ENCODE data around the gene TUBA4A. TPM values are rescaled to one million over a fixed set of nuclear protein-coding genes. Genes with fewer than 3 reads are reported as not detected.
"Not testable (repeated sequence)": the region's sequence is repeated elsewhere in the genome, so short reads cannot be mapped to it uniquely, and the experiment has no call there.

The TUBA4A gene
- total RNA-seq, 1 donor = 108 TPM

DNA sequence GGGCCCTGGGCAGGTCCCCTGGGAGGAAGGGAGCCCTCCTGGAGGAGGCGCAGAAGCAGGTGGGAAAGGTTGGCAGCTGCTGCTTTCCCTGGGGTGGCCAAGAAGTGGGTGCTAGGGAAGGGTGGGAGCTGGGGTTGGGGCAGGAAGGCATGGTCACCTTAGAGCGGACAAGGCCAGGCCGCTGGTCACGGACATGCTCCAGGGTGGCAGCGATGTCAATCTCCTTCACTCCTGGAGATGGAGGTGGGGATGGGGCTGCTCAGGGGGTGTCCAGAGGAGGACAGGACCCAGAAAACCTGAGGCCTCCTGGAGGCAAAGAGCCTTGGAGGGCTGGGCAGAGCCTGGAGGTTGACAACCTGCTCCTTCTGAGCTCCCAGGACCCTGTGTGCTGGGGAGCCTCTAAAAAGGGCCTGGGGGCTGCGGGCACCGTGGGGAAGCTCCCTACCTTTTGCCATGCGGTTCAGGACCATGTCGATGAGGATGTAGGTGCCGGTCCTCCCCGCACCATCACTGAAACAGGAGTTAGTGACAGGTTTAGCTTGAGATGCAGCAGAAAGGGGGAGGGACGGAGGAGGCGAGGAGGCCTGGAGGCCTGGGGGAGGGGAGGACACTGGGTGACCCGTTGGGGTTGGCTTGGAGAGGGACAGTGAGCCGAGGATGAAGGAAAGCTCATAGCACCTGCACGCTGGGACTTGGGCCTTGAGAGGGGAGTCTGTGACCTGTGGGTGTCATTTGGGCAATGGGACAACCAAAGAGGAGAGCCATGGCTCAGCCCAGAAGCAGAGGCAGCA is 36.9 kb upstream of the TUBA4A start:
- Histone ChIP-seq H3K27me3 (ENCODE audit: insufficient read depth, low read length) (no peaks in the 10 kb centered on the region), H3K4me3 (ENCODE audit: low read length) (no peak overlapping the region), H3K9me3 (ENCODE audit: low read depth, low read length) (no peaks in the 10 kb centered on the region), H3K4me1 (ENCODE audit: insufficient read depth, low read length) (peaks cover 12% of the 10 kb centered on the region)

DNA sequence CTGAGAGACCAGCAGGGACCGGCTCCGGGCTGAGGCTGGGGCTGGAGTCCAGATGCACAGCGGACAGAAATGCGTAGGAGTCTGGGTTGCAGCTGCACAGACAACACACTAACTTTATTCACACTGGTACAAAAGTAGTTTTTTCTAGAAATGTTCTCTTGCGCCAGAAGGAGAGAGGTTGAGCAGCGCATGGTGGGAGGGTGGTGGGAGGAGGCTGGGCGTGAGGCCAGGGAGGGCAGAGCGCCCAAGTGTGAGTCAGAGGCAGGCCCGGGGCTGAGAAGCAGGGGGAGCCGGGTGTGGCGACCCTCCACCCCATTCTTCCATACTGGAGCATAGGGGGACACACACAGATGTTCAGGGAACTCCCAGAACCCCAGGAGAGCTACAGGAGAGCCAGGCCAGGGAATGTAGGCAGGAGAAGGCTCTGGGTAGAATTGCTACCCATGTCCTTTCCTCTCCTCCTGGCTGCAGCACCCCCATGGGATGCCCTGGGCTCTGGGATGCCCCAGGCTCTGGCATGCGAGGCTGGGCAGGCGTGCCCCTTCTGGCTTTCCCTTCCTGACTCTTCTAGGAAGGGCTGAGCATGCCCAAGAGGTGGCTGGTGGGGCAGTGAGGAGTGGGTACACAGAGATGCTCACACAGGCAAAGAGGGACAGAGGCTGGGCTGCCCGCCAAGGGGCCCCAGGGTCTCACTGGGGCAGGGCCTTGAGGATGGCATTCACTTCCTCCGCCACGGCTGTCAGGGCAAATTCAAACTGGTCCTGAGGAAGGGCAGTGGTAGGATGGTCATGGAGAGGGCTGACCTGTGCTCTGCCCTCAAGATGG is 36.0 kb upstream of the TUBA4A start:
- no peaks in the 10 kb centered on the region for H3K27me3 ChIP-seq (ENCODE audit: insufficient read depth, low read length)
- peaks cover 7% of the 10 kb centered on the region for H3K4me1 ChIP-seq (ENCODE audit: insufficient read depth, low read length)
- no peak overlapping the region for H3K4me3 ChIP-seq (ENCODE audit: low read length)

DNA sequence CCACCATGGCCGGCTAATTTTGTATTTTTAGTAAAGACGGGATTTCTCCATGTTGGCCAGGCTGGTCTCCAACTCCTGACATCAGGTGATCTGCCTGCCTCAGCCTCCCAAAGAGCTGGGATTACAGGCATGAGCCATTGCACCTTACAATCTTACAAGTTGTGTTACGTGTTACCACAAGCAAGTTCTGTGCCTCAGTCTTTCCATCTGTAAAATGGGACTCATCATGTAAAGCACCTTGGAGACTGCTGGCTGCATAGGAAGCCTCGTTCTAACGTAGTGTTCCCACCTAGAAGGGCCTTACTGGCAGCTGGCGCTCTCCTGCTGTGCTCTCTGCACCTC is 35.4 kb upstream of the TUBA4A start:
- Histone ChIP-seq H3K9me3 (ENCODE audit: low read depth, low read length) (no peaks in the 10 kb centered on the region), H3K4me1 (ENCODE audit: insufficient read depth, low read length) (peaks cover 2% of the 10 kb centered on the region), H3K27me3 (ENCODE audit: insufficient read depth, low read length) (no peaks in the 10 kb centered on the region), H3K4me3 (ENCODE audit: low read length) (no peak overlapping the region)

More for the DNA sequence above, 36.0 kb upstream of the TUBA4A start:
- H3K9me3 ChIP-seq (ENCODE audit: low read depth, low read length) = no peaks in the 10 kb centered on the region

DNA sequence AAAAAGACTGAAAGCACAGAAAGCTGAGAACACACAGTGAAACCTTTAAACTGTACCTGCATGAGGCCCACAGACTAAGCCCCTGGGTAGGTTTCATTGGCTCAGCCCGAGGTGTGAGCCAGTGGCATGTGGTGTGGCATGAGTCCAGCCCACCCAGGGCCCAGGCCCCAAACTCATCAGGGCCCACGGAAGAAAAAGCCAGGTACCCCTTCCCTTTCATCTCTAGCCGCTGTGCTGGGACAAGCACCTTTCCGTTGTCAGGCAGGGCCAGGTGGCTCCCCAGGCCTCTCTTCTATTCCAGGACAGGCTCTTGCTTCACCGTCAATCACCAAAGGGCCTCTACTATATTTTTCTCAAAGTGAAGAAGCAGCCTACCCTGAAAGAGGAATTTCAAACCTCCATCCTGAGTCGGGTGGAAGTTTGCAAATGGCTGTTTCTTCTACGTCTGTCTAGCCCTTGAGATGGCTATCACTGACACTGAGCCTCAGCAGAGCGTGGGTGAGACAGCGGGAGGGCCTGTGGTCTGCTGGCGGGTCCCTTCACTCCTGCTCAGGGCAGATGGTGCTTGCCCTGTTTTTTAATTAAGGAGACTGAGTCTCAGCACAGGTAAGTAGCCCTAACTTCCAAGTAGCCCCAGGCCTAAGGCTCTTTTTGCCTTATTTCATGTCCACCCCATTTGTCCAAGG is 34.0 kb upstream of the TUBA4A start:
- H3K4me1 ChIP-seq (ENCODE audit: insufficient read depth, low read length) = no peaks in the 10 kb centered on the region

DNA sequence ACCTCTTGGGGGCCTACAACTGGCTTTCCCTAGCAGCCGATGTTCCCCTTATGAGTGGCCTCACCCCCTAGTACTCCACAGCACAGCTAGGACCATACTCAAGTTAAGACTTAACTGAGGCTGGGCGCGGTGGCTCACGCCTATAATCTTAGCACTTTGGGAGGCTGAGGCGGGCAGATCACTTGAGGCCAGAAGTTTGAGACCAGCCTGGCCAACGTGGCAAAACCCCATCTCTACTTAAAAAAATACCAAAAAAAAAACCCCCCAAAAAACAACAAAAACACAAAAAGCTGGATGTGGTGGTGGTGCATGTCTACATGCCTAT is 33.4 kb upstream of the TUBA4A start:
- H3K4me1 ChIP-seq (ENCODE audit: insufficient read depth, low read length); H3K9me3 ChIP-seq (ENCODE audit: low read depth, low read length); H3K27me3 ChIP-seq (ENCODE audit: insufficient read depth, low read length); H3K4me3 ChIP-seq (ENCODE audit: low read length): not testable (repeated sequence)

More for the DNA sequence above, 34.0 kb upstream of the TUBA4A start:
- Histone ChIP-seq H3K4me3 (ENCODE audit: low read length) (no peak overlapping the region), H3K9me3 (ENCODE audit: low read depth, low read length) (no peaks in the 10 kb centered on the region), H3K27me3 (ENCODE audit: insufficient read depth, low read length) (no peaks in the 10 kb centered on the region)

DNA sequence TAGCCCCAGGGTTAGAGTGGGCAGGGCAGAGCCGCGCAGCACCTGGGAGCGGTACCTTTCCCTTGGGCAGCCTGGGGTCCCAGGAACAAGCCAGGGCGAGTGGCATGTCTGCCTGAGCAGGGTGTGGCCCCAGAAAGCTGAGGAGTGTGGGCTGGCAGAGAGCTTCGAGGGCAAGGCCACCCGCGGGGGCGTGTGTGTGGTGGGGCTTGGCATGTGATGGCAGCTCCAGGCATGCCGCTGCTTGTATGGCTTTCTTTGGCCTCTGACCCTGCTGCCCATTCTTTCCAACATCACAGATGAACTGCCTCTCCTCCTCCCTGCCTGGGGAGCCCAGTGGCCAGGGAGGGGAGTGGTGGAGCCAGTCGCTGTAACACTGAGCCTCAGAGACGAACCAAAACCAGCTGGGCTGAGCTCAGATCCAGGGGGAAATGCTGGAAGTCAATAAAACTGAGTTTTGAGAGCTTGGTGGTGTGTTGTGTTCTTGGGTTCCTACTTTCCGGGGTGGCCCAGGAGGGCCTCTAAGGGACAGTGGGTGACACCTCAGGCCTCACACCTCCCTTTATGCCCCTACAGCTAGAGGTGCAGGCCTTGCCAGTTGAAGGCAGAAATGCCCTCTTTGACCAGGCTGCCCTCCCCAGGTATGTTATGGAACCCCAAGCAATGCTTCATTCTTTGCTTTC is 32.9 kb upstream of the TUBA4A start:
- no peaks in the 10 kb centered on the region for H3K4me1 ChIP-seq (ENCODE audit: insufficient read depth, low read length)
- no peak overlapping the region for H3K4me3 ChIP-seq (ENCODE audit: low read length)
- H3K27me3 ChIP-seq (ENCODE audit: insufficient read depth, low read length) = no peaks in the 10 kb centered on the region
- H3K9me3 ChIP-seq (ENCODE audit: low read depth, low read length) = no peaks in the 10 kb centered on the region

DNA sequence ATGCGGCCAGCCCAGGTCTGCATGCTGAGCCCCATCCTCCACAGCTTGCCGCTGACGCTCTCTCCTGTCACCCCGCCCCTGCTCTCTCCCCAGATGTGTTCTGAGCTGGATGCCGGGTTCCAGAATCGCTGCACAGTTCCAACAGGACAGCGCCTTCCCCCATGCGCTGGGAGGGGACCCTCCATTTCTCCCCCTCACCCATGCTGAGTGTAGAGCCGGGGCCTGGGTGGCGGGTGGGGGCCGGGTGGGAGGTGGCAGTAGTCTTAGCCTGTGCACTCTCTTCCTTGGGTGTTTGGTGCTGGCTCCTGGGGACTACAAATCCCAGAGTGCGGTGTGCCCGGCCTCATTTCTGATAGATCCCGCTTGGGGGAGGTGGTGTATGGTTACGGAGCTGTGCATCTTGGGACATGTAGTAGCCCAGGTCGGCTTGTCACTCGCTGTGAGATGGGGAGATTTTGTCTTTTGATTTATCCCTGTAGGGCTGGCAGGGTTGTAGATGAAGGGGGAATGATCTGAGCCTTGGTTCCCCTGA is 32.2 kb upstream of the TUBA4A start:
- H3K27me3 ChIP-seq (ENCODE audit: insufficient read depth, low read length) = no peaks in the 10 kb centered on the region
- no peaks in the 10 kb centered on the region for H3K4me1 ChIP-seq (ENCODE audit: insufficient read depth, low read length)
- H3K9me3 ChIP-seq (ENCODE audit: low read depth, low read length) = no peaks in the 10 kb centered on the region
- no peak overlapping the region for H3K4me3 ChIP-seq (ENCODE audit: low read length)

DNA sequence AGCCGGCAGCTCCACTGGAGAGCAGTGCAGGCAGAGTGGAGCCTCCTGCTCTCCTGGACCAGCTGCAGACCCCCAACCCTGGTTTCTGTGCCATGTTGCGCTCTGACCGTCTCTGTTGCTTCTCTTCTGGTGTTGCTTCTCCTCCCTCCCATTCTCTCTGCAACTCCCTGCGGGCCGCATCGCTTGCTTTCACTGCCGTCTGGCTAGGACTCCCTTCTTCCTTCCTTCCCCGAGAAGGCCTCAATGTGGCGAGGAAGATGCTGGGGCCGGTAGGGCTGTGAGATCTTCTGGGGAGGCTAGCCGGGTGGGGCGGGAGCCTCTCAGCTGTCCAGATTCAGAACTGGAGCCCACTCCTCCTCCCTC is 31.6 kb upstream of the TUBA4A start:
- no peaks in the 10 kb centered on the region for H3K27me3 ChIP-seq (ENCODE audit: insufficient read depth, low read length)
- peaks cover 6% of the 10 kb centered on the region for H3K4me1 ChIP-seq (ENCODE audit: insufficient read depth, low read length)
- no peak overlapping the region for H3K4me3 ChIP-seq (ENCODE audit: low read length)

DNA sequence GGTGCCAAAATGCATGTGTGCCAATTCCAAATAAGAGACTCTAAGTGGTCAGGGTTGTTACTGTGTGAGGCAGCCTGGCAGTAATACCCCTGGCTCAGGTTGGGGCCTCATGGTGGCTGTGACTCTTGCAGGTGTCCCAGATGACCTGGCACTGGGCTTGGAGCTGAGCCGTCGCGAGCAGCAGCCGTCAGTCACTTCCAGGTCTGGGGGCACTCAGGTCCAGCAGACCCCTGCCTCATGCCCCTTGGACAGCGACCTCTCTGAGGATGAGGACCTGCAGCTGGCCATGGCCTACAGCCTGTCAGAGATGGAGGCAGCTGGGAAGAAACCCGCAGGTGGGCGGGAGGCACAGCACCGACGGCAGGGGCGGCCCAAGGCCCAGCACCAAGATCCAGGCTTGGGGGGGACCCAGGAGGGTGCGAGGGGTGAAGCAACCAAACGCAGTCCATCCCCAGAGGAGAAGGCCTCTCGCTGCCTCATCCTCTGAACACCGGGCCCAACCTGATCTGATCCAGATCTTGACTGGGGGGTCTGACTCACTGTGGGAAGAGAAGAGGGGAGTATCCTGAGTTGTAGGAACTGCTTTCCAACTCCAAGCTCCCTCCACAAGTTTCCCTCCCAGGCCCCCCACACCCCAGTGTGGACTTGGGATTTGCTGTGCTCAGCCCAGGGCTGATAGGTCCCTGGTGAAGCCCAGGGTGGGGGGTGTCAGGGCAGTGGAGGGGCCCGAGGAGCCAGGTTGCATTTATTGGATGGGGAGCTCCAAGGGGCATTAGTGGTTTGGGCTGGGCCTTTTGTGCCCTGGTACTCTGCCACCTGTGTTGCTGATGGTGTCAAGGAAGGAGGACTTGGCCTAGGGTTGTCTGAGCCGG is 31.0 kb upstream of the TUBA4A start:
- Histone ChIP-seq H3K4me3 (ENCODE audit: low read length) (no peak overlapping the region), H3K4me1 (ENCODE audit: insufficient read depth, low read length) (peaks cover 12% of the 10 kb centered on the region), H3K27me3 (ENCODE audit: insufficient read depth, low read length) (no peaks in the 10 kb centered on the region), H3K9me3 (ENCODE audit: low read depth, low read length) (no peaks in the 10 kb centered on the region)

More for the DNA sequence above, 31.6 kb upstream of the TUBA4A start:
- H3K9me3 ChIP-seq (ENCODE audit: low read depth, low read length) = no peaks in the 10 kb centered on the region

DNA sequence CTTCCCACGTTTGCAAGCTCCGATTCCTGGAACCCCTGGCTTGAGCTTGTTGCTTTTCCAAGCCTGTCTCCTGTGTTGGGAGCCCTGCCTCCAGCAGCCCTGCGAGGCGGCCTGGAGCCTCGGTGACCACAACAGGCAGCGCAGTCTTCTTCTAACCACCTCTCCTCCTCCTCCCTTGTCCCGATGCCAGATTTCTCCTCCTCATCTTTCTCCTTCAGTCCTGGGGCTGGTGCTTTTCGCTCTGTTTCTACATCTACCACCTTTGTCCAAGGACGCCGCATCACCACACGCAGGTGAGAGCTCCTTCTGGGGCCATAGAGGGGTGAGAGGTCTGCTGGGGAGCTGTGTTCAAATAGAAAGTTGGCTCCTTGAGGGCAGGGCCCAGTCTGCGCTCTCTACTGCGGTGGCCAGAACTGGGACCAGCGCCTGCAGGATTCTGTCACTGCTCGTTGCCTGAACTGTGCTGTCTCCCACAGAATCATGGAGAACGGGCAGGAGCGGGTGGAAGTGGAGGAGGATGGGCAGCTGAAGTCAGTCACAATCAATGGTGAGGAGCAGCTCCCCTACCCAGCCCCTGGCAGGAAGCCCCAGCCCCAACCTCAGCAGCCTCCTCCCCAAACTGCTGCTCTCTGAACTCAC is 29.3 kb upstream of the TUBA4A start:
- Histone ChIP-seq H3K4me3 (ENCODE audit: low read length) (no peak overlapping the region), H3K4me1 (ENCODE audit: insufficient read depth, low read length) (peaks cover 23% of the 10 kb centered on the region), H3K9me3 (ENCODE audit: low read depth, low read length) (no peaks in the 10 kb centered on the region), H3K27me3 (ENCODE audit: insufficient read depth, low read length) (no peaks in the 10 kb centered on the region)

DNA sequence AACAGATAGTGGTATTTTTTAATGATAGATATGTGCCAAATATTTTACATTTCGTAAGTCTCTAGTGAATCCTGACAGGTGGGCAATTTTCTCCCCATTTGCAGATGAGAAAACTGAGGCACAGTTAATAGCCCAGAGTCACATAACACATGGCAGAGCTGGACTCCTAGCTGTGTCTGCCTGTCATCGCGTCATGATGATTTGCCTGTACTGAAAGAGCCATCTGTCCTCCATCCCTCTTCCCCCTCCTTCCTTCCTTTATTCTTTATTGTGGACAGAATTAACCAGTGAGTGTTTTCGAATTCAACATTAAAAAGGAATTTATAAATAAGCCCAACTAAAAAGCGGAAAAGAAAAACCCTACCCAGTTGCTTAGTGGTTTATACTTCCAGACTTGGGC is 28.7 kb upstream of the TUBA4A start:
- peaks cover 29% of the 10 kb centered on the region for H3K4me1 ChIP-seq (ENCODE audit: insufficient read depth, low read length)
- H3K4me3 ChIP-seq (ENCODE audit: low read length) = no peak overlapping the region
- H3K9me3 ChIP-seq (ENCODE audit: low read depth, low read length) = no peaks in the 10 kb centered on the region
- H3K27me3 ChIP-seq (ENCODE audit: insufficient read depth, low read length) = no peaks in the 10 kb centered on the region

DNA sequence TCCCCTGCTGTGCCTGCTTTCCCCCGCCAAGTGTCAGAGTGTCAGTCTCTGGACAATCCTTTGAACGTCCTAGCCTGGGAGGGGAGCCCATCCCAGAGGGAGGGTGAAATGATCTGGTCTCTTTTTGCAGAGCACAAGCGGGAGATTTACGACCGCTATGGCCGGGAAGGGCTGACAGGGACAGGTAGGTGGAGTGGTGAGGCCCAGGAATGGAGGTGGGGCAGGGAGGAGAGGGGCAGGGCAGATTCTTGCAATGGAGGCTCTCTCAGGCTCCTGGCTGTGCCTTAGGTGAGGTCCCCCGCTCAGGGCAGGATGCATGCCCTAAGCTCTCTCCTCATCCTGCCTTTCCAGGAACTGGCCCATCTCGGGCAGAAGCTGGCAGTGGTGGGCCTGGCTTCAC is 27.9 kb upstream of the TUBA4A start:
- Histone ChIP-seq H3K4me1 (ENCODE audit: insufficient read depth, low read length) (peaks cover 29% of the 10 kb centered on the region), H3K9me3 (ENCODE audit: low read depth, low read length) (no peaks in the 10 kb centered on the region), H3K4me3 (ENCODE audit: low read length) (no peak overlapping the region), H3K27me3 (ENCODE audit: insufficient read depth, low read length) (no peaks in the 10 kb centered on the region)

DNA sequence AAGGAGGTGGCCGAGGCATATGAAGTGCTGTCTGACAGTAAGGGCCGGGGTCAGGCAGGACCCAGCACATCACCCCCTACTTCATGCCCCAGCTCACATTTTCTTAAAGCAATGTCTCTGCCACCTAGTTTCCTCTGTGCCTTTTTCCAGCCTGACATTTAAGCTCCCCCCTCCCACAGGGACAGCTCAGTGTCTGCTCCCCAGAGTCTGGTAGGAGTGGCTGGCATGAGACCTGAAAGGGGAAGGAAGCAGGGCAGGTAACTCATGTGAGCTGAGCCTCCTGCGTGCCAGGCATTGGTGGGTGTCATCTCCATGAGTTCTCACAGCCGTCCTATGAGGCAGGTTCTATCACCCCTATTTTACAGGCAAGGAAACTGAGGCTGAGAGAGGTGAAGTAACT is 26.9 kb upstream of the TUBA4A start:
- H3K4me3 ChIP-seq (ENCODE audit: low read length) = no peak overlapping the region
- no peaks in the 10 kb centered on the region for H3K27me3 ChIP-seq (ENCODE audit: insufficient read depth, low read length)
- H3K9me3 ChIP-seq (ENCODE audit: low read depth, low read length) = no peaks in the 10 kb centered on the region
- H3K4me1 ChIP-seq (ENCODE audit: insufficient read depth, low read length) = peaks cover 29% of the 10 kb centered on the region

All from mononuclear cell (primary cell).